GM19099 (cell line): ENCODE data around the gene SLC16A2.

Source experiments
- POLR2A ChIP-seq: IDR thresholded peaks from 3 replicates; pipeline ENCODE4 v1.6.1; 2011; ENCODE audit warnings: low read depth; ENCODE audit not compliant: insufficient read length; ENCODE audit errors: extremely low read depth

The SLC16A2 gene

GRCh38 chrX:74426071-74426470, 4.8 kb downstream of the SLC16A2 start:
- TF ChIP-seq POLR2A: no peak

- TF ChIP-seq POLR2A: no peak
These were observed 5.3 kb downstream of the SLC16A2 start for GRCh38 chrX:74426615-74427014.

GRCh38 chrX:74431797-74432196, 10.5 kb downstream of the SLC16A2 start:
- TF ChIP-seq POLR2A: no peak

- TF ChIP-seq POLR2A: no peak
These were observed 13.0 kb downstream of the SLC16A2 start for GRCh38 chrX:74434336-74434735.

- TF ChIP-seq POLR2A: no peak
These were observed 16.2 kb downstream of the SLC16A2 start for GRCh38 chrX:74437530-74437929.

- no peak for TF ChIP-seq POLR2A
These were observed 17.5 kb downstream of the SLC16A2 start for GRCh38 chrX:74438764-74439163.

GRCh38 chrX:74445099-74445498, 23.8 kb downstream of the SLC16A2 start:
- TF ChIP-seq POLR2A: no peak

GRCh38 chrX:74446876-74447275, 25.6 kb downstream of the SLC16A2 start:
- no peak for TF ChIP-seq POLR2A

- no peak for TF ChIP-seq POLR2A
These were observed 27.4 kb downstream of the SLC16A2 start for GRCh38 chrX:74448669-74449068.

- no peak for TF ChIP-seq POLR2A
These were observed 28.1 kb downstream of the SLC16A2 start for GRCh38 chrX:74449322-74449936.

- no peak for TF ChIP-seq POLR2A
These were observed 28.6 kb downstream of the SLC16A2 start for GRCh38 chrX:74449937-74450330.

- TF ChIP-seq POLR2A: no peak
These were observed 29.6 kb downstream of the SLC16A2 start for GRCh38 chrX:74450803-74451449.

- TF ChIP-seq POLR2A: no peak
These were observed 30.3 kb downstream of the SLC16A2 start for GRCh38 chrX:74451450-74452198.

- no peak for TF ChIP-seq POLR2A
These were observed 30.8 kb downstream of the SLC16A2 start for GRCh38 chrX:74452199-74452481.

- no peak for TF ChIP-seq POLR2A
These were observed 31.9 kb downstream of the SLC16A2 start for GRCh38 chrX:74453178-74453577.

GRCh38 chrX:74458736-74459135, 37.4 kb downstream of the SLC16A2 start:
- no peak for TF ChIP-seq POLR2A
